ENCODE data around the gene TRIM67.

Gene TRIM67

DNA sequence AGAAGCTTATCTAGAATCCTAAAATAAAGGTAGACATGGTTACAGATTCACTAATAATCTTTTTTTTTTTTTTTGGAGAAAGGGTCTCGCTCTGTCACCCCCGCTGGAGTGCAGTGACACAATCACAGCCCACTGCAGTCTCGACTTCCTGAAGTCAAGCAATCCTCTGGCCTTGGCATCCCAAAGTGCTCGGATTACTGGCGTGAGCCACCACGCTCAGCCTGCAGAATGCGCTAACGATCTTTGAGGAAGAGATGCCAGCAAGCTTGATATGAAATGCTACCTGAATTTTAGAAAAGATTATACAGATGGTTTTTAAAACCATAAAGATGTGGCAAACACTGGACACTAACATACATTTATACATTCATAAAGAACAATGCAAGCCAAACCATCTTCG lies 75.1 kb downstream of the TRIM67 start:
- no peak for DNase-seq

DNA sequence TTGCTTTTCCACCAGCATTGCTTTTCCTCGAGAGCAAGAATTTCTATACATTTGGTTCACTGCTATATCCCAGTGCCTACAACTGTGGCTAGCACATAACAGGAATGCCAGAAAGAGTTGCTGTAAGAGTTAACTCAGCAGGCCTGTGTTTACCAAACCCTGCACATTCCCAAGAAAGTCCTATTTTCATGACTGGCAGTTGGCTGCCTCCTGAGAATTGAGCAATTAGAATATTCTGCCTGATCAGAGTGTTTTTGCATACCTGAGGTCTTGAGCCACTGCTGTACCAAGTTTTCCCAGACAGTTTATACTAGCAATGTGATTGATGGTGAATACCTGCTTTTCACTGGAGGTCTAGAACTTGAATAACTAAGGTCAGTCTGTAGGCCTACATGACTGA lies 76.4 kb downstream of the TRIM67 start:
- no peak for DNase-seq

DNA sequence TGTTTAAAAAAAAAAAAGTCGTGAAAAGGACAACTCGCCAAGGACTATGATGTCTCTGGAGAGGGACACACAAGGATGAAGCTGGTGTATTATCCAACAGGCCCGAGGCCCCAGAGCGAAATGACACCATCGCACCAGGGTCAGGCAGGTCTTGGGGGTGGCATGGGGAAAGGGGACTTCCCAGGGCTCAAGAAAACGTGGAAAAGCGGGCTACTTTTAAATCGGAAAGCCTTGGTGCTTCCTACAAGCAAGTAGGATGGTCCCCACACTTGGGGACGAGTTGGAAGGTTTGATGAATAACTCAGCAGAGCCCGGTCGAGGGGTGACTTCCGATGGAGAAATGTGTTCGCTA lies 78.6 kb downstream of the TRIM67 start:
- DNase-seq, result no peak

DNA sequence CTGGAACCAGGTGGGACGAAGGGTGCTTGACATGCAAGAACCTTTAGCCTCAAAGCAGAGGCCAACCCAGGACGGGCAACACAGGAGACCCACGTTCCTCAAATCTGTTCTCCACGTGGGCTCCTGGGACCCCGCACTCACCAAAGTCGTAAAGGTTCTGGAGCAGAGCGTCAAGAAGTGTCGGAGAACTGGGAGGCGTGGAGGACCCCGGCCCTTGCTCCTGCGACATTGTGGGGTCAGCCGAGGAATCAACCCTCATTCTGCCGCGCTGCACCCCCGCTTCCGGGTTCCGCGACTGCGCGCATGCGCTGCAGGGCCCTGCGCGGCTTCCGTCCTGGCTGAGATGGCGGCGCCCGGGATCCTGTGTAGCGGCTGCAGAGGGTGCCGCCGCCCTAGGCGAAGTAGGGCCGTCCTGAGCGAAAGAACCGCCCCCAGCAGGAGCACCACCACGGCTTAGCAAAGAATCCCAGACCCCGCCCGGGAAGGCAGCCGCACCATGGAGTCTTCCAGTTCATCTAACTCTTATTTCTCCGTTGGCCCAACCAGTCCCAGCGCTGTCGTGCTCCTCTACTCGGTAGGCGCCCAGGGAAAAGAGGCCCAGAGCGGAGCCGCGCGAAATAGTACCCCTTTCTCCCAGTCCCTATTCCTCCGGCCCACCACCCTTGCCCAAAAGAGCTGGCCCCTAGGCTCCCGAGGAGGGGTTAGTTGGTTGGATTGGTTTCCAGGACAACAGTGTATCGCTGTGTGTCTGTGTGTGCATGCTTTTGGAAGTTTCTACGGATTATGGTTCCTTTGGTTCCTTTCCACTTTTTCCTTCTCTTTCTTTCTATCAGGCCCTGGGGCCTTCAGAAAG lies 79.3 kb downstream of the TRIM67 start, which contains the start of gene GNPAT:
GNPAT (plus strand) TSS at position 330 of the 853 bp plus-strand sequence; CDS start at position 497, 167 bp downstream.
- DNase-seq, result peak; percentile 92

DNA sequence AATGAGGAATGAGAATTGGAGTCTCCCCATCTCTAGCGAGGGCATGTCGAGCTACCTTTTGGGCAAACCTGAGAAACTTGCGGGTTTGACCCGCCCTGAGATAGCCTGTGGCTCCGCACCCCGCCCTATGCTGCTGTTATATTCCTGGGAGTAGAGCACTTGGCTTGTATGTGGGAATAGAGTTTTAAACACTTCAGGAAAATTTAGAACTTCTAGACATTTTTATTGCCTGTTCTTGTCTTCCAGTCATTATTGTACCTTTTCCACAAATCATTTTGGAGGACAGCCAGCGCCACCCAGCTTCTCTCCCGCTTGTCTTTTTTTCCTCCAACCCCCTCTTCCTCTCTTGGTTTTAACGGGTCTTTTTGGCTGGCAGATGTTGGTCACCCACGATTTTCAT lies 79.9 kb downstream of the TRIM67 start:
- peak; percentile 18 for DNase-seq

DNA sequence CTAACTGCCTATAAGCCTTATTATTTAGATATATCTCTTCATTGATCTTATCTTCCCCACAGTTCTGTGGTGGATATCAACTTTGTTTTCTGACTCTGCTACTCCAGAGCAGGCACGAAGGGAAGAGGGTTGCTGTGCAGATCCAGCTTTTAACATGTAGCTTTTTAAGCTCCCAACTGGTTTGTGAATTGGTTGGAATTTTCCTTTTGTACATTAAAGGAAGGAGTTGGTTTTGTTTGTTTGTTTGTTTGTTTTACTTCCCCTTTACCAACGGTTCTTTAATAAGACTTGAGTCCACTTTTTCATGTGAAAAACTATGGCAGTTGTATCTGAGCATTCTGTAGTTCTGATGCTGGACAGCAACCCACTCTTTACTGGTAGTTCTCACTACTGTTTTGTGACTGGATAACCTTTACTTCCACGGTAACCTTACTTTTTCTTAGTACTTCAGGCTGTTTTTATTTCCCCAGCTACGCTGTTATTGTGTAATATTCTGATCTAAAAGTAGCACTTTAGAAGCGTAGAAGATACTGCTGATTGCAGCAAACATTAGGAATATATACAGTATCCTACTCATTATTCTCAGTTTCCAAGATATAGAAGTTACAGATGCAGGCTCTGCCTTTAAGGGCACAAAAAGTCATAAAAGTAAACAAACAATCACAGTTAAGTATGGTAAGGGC lies 80.8 kb downstream of the TRIM67 start:
- no peak for DNase-seq

DNA sequence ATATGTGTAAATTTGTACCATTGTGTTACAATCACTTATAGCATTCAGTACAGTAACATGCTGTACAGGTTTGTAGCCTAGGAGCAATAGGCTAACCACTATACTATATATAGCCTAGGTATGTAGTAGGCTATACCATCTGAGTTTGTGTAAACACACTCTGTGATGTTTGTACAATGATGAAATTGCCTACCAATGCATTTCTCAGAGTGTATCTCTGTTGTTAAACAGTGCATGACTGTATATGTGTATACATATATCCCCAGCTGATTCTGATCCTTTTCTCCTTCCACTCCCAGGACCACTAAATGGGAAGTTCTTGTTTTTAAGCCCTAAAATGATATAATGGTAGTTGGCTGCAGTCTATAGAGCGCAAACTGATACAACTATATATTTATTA lies 86.9 kb downstream of the TRIM67 start:
- DNase-seq, result no peak

DNA sequence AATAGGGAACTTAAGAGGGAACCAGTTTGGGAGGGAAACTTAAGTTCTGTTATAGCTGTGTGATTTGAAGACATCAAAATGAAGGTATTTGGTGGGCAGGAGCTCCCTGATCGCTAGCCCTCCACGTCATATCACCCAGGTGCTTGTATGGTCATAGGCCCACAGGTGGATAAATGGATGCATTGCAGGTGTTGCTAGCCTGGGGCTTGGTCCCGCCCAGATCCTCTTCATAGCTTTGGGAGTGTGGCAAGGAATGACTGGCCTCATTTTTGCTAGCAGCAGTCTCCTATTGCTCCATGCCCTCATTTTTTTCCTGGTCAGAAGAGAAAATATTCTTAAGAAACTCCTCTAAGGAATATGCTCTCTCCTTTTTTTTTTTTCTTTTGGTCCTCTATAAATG lies 90.5 kb downstream of the TRIM67 start:
- no peak for DNase-seq

DNA sequence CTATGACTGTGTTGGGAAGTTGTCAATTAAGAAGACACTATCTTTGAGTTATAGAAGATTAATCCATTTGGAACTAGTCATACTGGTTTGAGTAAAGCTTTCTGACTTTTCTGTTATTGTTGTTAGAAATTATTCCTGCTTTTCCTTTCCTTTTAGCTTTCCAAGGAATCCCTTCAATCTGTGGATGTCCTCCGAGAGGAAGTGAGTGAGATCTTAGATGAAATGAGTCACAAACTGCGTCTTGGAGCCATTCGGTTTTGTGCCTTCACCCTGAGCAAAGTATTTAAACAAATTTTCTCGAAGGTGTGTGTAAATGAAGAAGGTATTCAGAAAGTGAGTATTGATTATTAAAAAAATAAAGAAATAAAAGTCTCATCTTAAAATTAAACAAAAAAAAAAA lies 98.5 kb downstream of the TRIM67 start:
- DNase-seq, result no peak

DNA sequence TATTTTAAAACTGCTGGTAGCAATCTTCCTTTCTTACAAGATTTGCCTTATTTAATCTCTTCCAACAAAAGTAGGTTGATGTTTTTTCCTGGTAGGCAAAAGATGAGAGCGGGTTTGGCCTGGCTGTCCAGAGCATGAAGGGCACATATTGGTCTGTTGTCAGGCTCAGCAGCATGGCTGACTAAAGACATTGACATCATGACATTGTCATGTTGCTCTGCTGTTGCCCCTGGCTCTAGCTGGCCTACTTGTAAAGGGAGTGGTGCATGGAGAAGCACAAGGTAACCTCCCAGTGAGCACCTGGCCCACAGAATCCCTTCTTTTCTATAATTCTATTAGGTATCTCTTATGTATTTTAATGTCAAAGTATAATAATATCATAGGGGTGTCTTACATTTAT lies 102.8 kb downstream of the TRIM67 start:
- no peak for DNase-seq

DNA sequence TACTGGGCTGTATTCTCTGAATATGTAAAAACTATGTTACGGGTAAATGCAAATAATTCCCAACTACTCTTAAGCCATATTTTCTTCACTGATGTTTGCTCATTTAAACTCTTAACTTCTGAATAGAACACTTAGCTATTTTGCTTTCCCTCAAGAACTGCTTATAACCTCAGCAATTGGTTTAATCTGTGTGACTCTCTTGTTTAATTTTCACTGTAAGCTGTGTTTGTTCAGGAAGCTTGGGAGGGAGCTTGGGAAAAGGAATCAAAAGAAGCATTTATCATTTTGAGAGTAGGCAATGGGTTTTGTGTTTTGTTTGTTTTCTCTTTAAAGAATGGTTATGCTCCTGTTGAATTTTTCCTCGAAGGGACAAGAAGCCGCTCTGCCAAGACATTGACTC lies 103.5 kb downstream of the TRIM67 start:
- DNase-seq, result no peak

DNA sequence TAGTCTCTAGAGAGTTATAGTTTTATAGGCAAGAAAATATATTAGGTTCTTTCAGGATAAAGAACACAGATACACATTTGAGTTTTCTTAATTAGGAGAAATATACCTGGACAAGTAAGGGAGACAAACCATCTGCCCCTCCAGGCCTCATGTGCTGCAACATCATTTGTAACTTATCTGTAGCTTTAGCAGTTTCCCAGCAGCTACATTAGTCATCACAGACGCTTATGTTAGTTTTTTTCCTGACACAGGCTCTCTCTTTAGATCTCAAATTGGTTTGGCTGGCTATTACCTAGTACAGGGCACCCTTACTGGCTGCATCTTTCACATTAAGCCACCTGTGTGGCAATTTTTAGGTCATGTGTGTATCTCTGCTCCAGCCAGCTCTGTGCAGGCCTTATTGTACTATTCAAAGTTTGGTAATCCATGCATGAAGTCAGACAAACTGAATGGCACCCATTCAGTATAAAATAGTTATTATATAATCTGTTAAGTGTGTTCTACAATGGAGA lies 105.0 kb downstream of the TRIM67 start:
- DNase-seq, result no peak
